ENCODE results near the gene GPC6. TPM values are rescaled to one million over a fixed set of nuclear protein-coding genes. Genes with fewer than 3 reads are reported as not detected.

Gene GPC6
- total RNA-seq, 1 donor from 2014 or later = 42.9 TPM

DNA sequence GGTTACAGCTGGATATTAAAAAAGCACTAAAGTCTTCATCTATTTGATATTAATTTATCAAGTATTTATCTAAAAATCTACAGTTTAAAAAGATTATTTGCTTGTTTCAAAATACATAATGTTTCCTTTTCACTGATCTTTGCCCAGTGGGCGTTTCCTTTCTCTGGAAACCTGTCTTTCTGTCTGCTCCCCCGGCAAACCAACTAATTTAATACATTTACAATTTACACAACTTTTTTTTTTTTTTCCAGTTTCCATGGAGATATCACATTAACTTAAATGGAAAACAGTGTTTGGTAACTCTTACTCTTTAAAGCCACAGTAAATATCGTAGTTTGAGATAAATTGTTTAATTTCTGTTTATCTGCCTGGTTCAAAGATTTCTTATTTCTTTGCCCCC lies 5.3 kb downstream of the GPC6 start:
- DNase-seq (ENCODE audit: low spot score) = no peak
- H2AFZ ChIP-seq (replicated peaks) = no peak overlapping the region
- H3K4me3 ChIP-seq = no peak overlapping the region
- no peak overlapping the region for H3K27ac ChIP-seq
- Mint-ChIP-seq H3K9me3 (peaks cover 18% of the 10 kb centered on the region), H3K27me3 (ENCODE audit: insufficient read depth, low read depth) (peaks cover 2% of the 10 kb centered on the region), H3K36me3 (peaks cover 23% of the 10 kb centered on the region), H3K4me3 (no peak overlapping the region), H3K27ac (no peak overlapping the region), H3K4me1 (peaks cover 37% of the 10 kb centered on the region)
- H3K9me3 ChIP-seq (ENCODE audit: low read depth) = no peaks in the 10 kb centered on the region
- H3K9ac ChIP-seq = no peak overlapping the region
- H3K4me1 ChIP-seq = peaks cover 31% of the 10 kb centered on the region
- no peaks in the 10 kb centered on the region for H4K20me1 ChIP-seq (ENCODE audit: low read depth)
- no peak overlapping the region for H3K4me2 ChIP-seq
- peaks cover 53% of the 10 kb centered on the region for H3K79me2 ChIP-seq (ENCODE audit: low read depth)
- peaks cover 21% of the 10 kb centered on the region for H3F3A ChIP-seq (ENCODE audit: low read depth)
- TF ChIP-seq EZH2 (IDR thresholded peaks at IDR 0.05) = no peak
- no peak for TF ChIP-seq CTCF (IDR thresholded peaks at IDR 0.05)
- TF ChIP-seq EZH2phosphoT487 (IDR thresholded peaks at IDR 0.05) = no peak
- H3K36me3 ChIP-seq = no peaks in the 10 kb centered on the region
- H3K27me3 ChIP-seq = no peaks in the 10 kb centered on the region

DNA sequence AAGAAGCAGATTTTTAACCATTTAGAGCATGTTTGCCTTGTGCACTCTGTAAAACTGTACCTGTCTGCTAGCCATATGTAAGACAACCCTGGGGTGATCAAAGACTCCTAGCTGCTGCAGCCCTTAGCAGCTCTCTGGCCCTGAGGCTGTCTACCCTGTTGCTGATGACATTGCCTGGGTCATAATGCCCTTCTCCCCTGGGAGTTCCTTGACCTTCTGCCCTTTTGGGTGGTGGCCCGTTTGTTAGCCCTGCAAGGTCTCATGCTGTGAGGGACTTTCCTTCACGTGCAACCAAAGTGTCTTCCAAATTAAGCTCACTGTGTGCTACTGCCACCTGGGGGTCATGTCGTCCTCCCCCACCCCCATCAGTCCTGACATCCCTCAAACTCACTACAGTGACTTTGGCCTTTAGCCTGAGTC lies 7.4 kb downstream of the GPC6 start:
- Histone ChIP-seq H2AFZ (replicated peaks) (no peak overlapping the region), H3K27me3 (no peaks in the 10 kb centered on the region), H3K79me2 (ENCODE audit: low read depth) (peaks cover 57% of the 10 kb centered on the region), H3K9ac (no peak overlapping the region), H3K4me1 (peaks cover 31% of the 10 kb centered on the region), H3K27ac (no peak overlapping the region), H4K20me1 (ENCODE audit: low read depth) (no peaks in the 10 kb centered on the region), H3K4me3 (no peak overlapping the region), H3K9me3 (ENCODE audit: low read depth) (no peaks in the 10 kb centered on the region), H3K4me2 (no peak overlapping the region), H3K36me3 (no peaks in the 10 kb centered on the region), H3F3A (ENCODE audit: low read depth) (peaks cover 10% of the 10 kb centered on the region)
- peak overlapping the region; percentile 19 for H3K4me3 Mint-ChIP-seq
- peak; percentile 32 for DNase-seq (ENCODE audit: low spot score)
- no peak overlapping the region for H3K27ac Mint-ChIP-seq
- H3K27me3 Mint-ChIP-seq (ENCODE audit: insufficient read depth, low read depth) = peaks cover 2% of the 10 kb centered on the region
- peaks cover 37% of the 10 kb centered on the region for H3K4me1 Mint-ChIP-seq
- H3K9me3 Mint-ChIP-seq = peaks cover 40% of the 10 kb centered on the region
- H3K36me3 Mint-ChIP-seq = peaks cover 36% of the 10 kb centered on the region
- TF ChIP-seq EZH2phosphoT487 (IDR thresholded peaks at IDR 0.05) (no peak), EZH2 (IDR thresholded peaks at IDR 0.05) (no peak), CTCF (IDR thresholded peaks at IDR 0.05) (peak; percentile 35)

DNA sequence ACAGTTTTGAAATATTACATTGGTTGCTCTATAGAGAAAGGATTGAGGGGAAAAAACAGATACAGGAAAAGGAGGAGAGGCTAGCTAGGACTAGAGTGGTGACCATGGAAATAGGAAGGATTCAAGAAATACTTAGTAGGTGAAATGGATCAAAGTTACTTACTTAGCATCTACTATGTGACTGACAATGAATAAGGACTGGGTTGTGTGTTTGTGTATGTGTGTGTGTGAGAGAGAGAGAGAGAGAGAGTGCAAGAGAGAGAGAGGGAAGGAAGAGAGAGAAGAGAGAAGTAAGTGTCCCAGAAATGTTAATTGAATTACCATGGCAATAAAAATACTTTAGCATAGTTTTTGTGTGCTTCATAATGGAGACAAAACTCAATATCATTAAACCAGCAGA lies 7.9 kb downstream of the GPC6 start:
- DNase-seq (ENCODE audit: low spot score) = no peak
- peaks cover 44% of the 10 kb centered on the region for H3K9me3 Mint-ChIP-seq
- no peak for TF ChIP-seq EZH2 (IDR thresholded peaks at IDR 0.05)
- TF ChIP-seq EZH2phosphoT487 (IDR thresholded peaks at IDR 0.05) = no peak
- no peak for TF ChIP-seq CTCF (IDR thresholded peaks at IDR 0.05)
- peak overlapping the region; percentile 19 for H3K4me3 Mint-ChIP-seq
- peaks cover 33% of the 10 kb centered on the region for H3K4me1 Mint-ChIP-seq
- no peaks in the 10 kb centered on the region for H3K9me3 ChIP-seq (ENCODE audit: low read depth)
- H3K27ac Mint-ChIP-seq = no peak overlapping the region
- peaks cover 2% of the 10 kb centered on the region for H3K27me3 Mint-ChIP-seq (ENCODE audit: insufficient read depth, low read depth)
- H3K4me1 ChIP-seq = peaks cover 28% of the 10 kb centered on the region
- H3K36me3 Mint-ChIP-seq = peaks cover 39% of the 10 kb centered on the region
- no peaks in the 10 kb centered on the region for H3K36me3 ChIP-seq
- H3K4me3 ChIP-seq = no peak overlapping the region
- H3K79me2 ChIP-seq (ENCODE audit: low read depth) = peaks cover 57% of the 10 kb centered on the region
- no peak overlapping the region for H3K4me2 ChIP-seq
- H3K27me3 ChIP-seq = no peaks in the 10 kb centered on the region
- H3K9ac ChIP-seq = no peak overlapping the region
- H3K27ac ChIP-seq = no peak overlapping the region
- peaks cover 7% of the 10 kb centered on the region for H3F3A ChIP-seq (ENCODE audit: low read depth)
- H4K20me1 ChIP-seq (ENCODE audit: low read depth) = no peaks in the 10 kb centered on the region
- no peak overlapping the region for H2AFZ ChIP-seq (replicated peaks)

All from neural progenitor cell (in vitro differentiated cells).